ENCODE measurements around the gene MAML3.

GRCh38 chr4:139860435-139861024 lies 293.5 kb downstream of the MAML3 start:
- TF ChIP-seq CTCF (IDR thresholded peaks at IDR 0.05) = no peak
- TF ChIP-seq POLR2A (IDR thresholded peaks at IDR 0.05) = no peak
